Measurements from ENCODE around the gene RETN.

DNA sequence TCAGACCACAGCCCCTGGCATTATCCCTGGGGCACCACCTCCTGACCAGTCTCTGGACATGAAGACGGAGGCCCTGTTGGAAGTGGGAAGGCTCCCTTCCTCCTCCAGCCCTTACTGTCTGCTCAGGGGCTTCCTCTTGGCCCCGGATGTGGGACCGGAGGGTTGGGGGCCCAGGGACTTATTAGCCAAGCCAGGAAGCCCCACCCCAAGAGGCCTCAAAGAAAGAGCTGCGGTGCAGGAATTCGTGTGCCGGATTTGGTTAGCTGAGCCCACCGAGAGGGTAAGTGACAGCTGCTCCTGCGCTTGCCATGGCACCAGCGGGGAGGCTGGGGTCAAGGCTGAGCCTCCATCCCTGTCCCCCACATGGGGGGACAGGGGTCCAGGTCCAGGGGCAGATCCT, at the start of gene RETN:
- TF ChIP-seq, protein P1, sequence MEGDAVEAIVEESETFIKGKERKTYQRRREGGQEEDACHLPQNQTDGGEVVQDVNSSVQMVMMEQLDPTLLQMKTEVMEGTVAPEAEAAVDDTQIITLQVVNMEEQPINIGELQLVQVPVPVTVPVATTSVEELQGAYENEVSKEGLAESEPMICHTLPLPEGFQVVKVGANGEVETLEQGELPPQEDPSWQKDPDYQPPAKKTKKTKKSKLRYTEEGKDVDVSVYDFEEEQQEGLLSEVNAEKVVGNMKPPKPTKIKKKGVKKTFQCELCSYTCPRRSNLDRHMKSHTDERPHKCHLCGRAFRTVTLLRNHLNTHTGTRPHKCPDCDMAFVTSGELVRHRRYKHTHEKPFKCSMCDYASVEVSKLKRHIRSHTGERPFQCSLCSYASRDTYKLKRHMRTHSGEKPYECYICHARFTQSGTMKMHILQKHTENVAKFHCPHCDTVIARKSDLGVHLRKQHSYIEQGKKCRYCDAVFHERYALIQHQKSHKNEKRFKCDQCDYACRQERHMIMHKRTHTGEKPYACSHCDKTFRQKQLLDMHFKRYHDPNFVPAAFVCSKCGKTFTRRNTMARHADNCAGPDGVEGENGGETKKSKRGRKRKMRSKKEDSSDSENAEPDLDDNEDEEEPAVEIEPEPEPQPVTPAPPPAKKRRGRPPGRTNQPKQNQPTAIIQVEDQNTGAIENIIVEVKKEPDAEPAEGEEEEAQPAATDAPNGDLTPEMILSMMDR (IDR thresholded peaks at IDR 0.05) = no peak
- TF ChIP-seq POLR2A (IDR thresholded peaks at IDR 0.05) = no peak

Measured in Peyer's patch (tissue), 4 donors.